CD14-positive monocyte (primary cell): Measurements from ENCODE around the gene ZNF808. TPM values are rescaled to one million over a fixed set of nuclear protein-coding genes. Genes with fewer than 3 reads are reported as not detected.

Experiments used
- DNase-seq, 3 donors: peaks; one replicate each; pipeline ENCODE4 v3.0.0-alpha.2; 2011 to 2022
- H2AFZ ChIP-seq: 2 replicates; pipeline ENCODE4 v1.6.0; 2012; ENCODE audit warnings: mild to moderate bottlenecking, low read depth, low read length, inconsistent platforms; ENCODE audit not compliant: insufficient read depth, poor library complexity, severe bottlenecking
- H3K27ac ChIP-seq, 2 donors: 1 replicate in 1 of 2; 2 replicates in 1 of 2; pipeline ENCODE4 v1.5.1; 2012 to 2013; ENCODE audit warnings: low read length in 2 of 2, control low read depth in 1 of 2, inconsistent platforms in 1 of 2, low read depth in 1 of 2, mild to moderate bottlenecking in 1 of 2
- H3K27me3 ChIP-seq, 2 donors: one replicate each; pipeline versions ENCODE4 v1.6.0 to v1.6.1; 2011 to 2013; ENCODE audit warnings: low read length in 2 of 2; ENCODE audit not compliant: control insufficient read depth in 2 of 2, insufficient read depth in 2 of 2
- H3K36me3 ChIP-seq, 2 donors: replicated peaks in 1 of 2; 1 replicate in 1 of 2; 2 replicates in 1 of 2; pipeline versions ENCODE4 v1.5.1 to v1.6.1; 2012 to 2013; ENCODE audit warnings: low read length in 2 of 2, control low read depth in 1 of 2, inconsistent platforms in 1 of 2, mild to moderate bottlenecking in 1 of 2; ENCODE audit not compliant: insufficient read depth in 2 of 2, control insufficient read depth in 1 of 2
- H3K4me1 ChIP-seq, 2 donors: 1 replicate in 1 of 2; 2 replicates in 1 of 2; pipeline versions ENCODE4 v1.5.1 to v1.6.1; 2012 to 2013; ENCODE audit warnings: low read length in 2 of 2, control low read depth in 1 of 2, inconsistent platforms in 1 of 2, mild to moderate bottlenecking in 1 of 2, moderate library complexity in 1 of 2; ENCODE audit not compliant: insufficient read depth in 2 of 2, control insufficient read depth in 1 of 2
- H3K4me2 ChIP-seq: replicated peaks from 2 replicates; pipeline ENCODE3; 2012; ENCODE audit warnings: low read length, moderate library complexity, mild to moderate bottlenecking; ENCODE audit not compliant: poor library complexity, severe bottlenecking; ENCODE audit errors: extremely low read depth
- H3K4me3 ChIP-seq, 3 experiments: fragments of 200-600 bp in 1 of 3; sonication (generic) in 1 of 3; replicated peaks in 1 of 3; 1 replicate in 2 of 3; 2 replicates in 1 of 3; pipeline ENCODE4 v1.5.1; 2011 to 2013; ENCODE audit warnings: low read length in 3 of 3, mild to moderate bottlenecking in 3 of 3, control low read depth in 2 of 3, low read depth in 2 of 3, inconsistent platforms in 1 of 3, moderate library complexity in 1 of 3
- H3K79me2 ChIP-seq: 2 replicates; pipeline ENCODE4 v1.6.0; 2012; ENCODE audit warnings: mild to moderate bottlenecking, control low read depth, inconsistent platforms, low read length, moderate library complexity; ENCODE audit not compliant: insufficient read depth
- H3K9ac ChIP-seq: 2 replicates; pipeline ENCODE4 v1.6.0; 2017; ENCODE audit warnings: low read length, mild to moderate bottlenecking; ENCODE audit not compliant: insufficient read depth, poor library complexity, severe bottlenecking
- H3K9me3 ChIP-seq, 2 donors: replicated peaks in 1 of 2; 1 replicate in 1 of 2; 2 replicates in 1 of 2; pipeline versions ENCODE4 v1.5.1 to v1.6.1; 2012 to 2013; ENCODE audit warnings: low read length in 2 of 2, control low read depth in 1 of 2; ENCODE audit not compliant: control insufficient read depth in 1 of 2, insufficient read depth in 1 of 2
- H4K20me1 ChIP-seq: 2 replicates; pipeline ENCODE4 v1.6.0; 2012; ENCODE audit warnings: mild to moderate bottlenecking, low read length, control low read depth, moderate library complexity; ENCODE audit not compliant: insufficient read depth
- H3K27ac Mint-ChIP-seq, 7 donors: one replicate each; pipeline ENCODE4 v1.8.0; 2020; ENCODE audit warnings: mild to moderate bottlenecking in 7 of 7, mixed read lengths in 7 of 7, moderate library complexity in 6 of 7, inconsistent platforms in 2 of 7
- H3K27me3 Mint-ChIP-seq, 3 donors: one replicate each; pipeline ENCODE4 v1.8.0; 2021 to 2022; ENCODE audit warnings: low read depth in 3 of 3, mild to moderate bottlenecking in 3 of 3, mixed read lengths in 3 of 3, moderate library complexity in 3 of 3, inconsistent platforms in 1 of 3
- H3K36me3 Mint-ChIP-seq, 2 donors: one replicate each; pipeline ENCODE4 v1.8.0; 2020; ENCODE audit warnings: mixed read lengths in 2 of 2, inconsistent platforms in 1 of 2, mild to moderate bottlenecking in 1 of 2
- H3K4me1 Mint-ChIP-seq: one replicate; pipeline ENCODE4 v1.8.0; 2020; ENCODE audit warnings: mild to moderate bottlenecking, mixed read lengths
- H3K4me3 Mint-ChIP-seq, 2 donors: one replicate each; pipeline ENCODE4 v1.8.0; 2020; ENCODE audit warnings: mild to moderate bottlenecking in 2 of 2, mixed read lengths in 2 of 2, moderate library complexity in 1 of 2
- H3K9me3 Mint-ChIP-seq, 7 donors: one replicate each; pipeline ENCODE4 v1.8.0; 2020 to 2022; ENCODE audit warnings: mixed read lengths in 7 of 7, mild to moderate bottlenecking in 6 of 7, moderate library complexity in 6 of 7, inconsistent platforms in 2 of 7
- CTCF ChIP-seq: fragments of 200-600 bp; IDR thresholded peaks from one replicate; pipeline ENCODE4 v1.8.0; 2022; ENCODE audit warnings: antibody characterized with exemption, mild to moderate bottlenecking
- WGBS: methylation state at CpG from one replicate; pipeline ENCODE4 v1.1.5; 2013; ENCODE audit warnings: missing lambda C conversion rate; ENCODE audit not compliant: insufficient coverage; 5-methylcytosine and 5-hydroxymethylcytosine counted together
- intact Hi-C, 2 donors: fragments of 100-400 bp; cut with micrococcal nuclease; formaldehyde crosslinking; loops; one replicate each; pipeline versions ENCODE4 v1.15.0 to v1.15.1; 2023
- polyA plus RNA-seq, 3 donors: library from polyadenylated mRNA; depleted of rRNA in 1 of 3; unstranded in 2 of 3; stranded (reverse) in 1 of 3; fragments of 300-500 nt in 2 of 3; fragments of >200 nt in 1 of 3; fragmentation: Illumina TruSeq in 2 of 3; gene quantifications; 1 replicate in 2 of 3; 2 replicates in 1 of 3; pipeline ENCODE4 v1.2.3, GENCODE V29; 2012 to 2021

Gene ZNF808
- polyA plus RNA-seq, 3 donors: 2.6 to 9.2 (median 3.4) TPM

DNA sequence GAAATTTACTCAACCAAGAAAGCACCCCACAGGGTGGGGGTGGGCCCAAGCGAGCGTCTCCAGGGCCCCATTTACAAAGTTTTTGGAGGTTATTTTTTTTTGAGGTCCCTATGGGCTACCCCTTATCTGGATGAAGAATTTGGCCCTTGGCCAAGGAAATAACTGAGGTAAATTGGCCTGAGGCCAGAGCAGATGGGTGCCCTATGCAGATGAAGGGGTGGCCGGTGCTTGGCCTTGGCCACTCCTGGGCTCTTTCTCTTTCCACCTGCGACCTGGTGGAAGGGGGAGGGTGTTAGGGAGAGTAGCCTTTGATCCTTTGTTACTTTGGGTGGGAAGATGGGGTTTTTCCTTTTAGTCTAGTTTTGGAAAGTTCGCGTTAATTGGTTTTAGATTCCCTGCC, 58.1 kb downstream of the ZNF808 start:
- intact Hi-C loops: no loop called here

GRCh38 chr19:52590728-52591127, 63.3 kb downstream of the ZNF808 start:
- peaks cover 0 to 2% (median 0%) of the 10 kb centered on the region in 3 donors for H3K27me3 Mint-ChIP-seq
- no peak overlapping the region for H3K4me3 ChIP-seq
- H3K4me1 ChIP-seq: no peaks in the 10 kb centered on the region
- peaks cover 40 to 90% (median 88%) of the 10 kb centered on the region in 7 donors for H3K9me3 Mint-ChIP-seq
- DNase-seq: no peak
- H3K36me3 ChIP-seq: peaks cover 8 to 60% of the 10 kb centered on the region in 2 donors
- no peaks in the 10 kb centered on the region for H4K20me1 ChIP-seq
- peaks cover 42 to 68% of the 10 kb centered on the region in 2 donors for H3K36me3 Mint-ChIP-seq
- no peaks in the 10 kb centered on the region for H3K79me2 ChIP-seq
- H3K27ac ChIP-seq: no peak overlapping the region
- no peaks in the 10 kb centered on the region for H3K4me1 Mint-ChIP-seq
- TF ChIP-seq CTCF: no peak
- no peak overlapping the region for H2AFZ ChIP-seq
- no peak overlapping the region for H3K4me2 ChIP-seq
- H3K9ac ChIP-seq: no peak overlapping the region
- peaks cover 77 to 78% of the 10 kb centered on the region in 2 donors for H3K9me3 ChIP-seq
- no peaks in the 10 kb centered on the region for H3K27me3 ChIP-seq
- H3K4me3 Mint-ChIP-seq: no peak overlapping the region
- intact Hi-C loops: no loop called here
- WGBS: no CpG with 5 or more reads among the region's 5 CpGs
- no peak overlapping the region for H3K27ac Mint-ChIP-seq

More for the DNA sequence above, 58.1 kb downstream of the ZNF808 start:
- H4K20me1 ChIP-seq: no peaks in the 10 kb centered on the region
- H3K79me2 ChIP-seq: no peaks in the 10 kb centered on the region
- peaks cover 58 to 96% (median 92%) of the 10 kb centered on the region in 7 donors for H3K9me3 Mint-ChIP-seq
- WGBS: 100% methylated on average over 1 of the region's 6 CpGs
- H3K27ac Mint-ChIP-seq: no peak overlapping the region
- no peak for TF ChIP-seq CTCF
- H3K4me3 ChIP-seq: peak overlapping the region in 1 of 3 experiments; percentile 17
- DNase-seq: no peak
- H3K9ac ChIP-seq: no peak overlapping the region
- no peaks in the 10 kb centered on the region for H3K4me1 ChIP-seq
- H3K4me2 ChIP-seq: no peak overlapping the region
- no peak overlapping the region for H3K27ac ChIP-seq
- H3K27me3 Mint-ChIP-seq: peaks cover 0 to 1% (median 0%) of the 10 kb centered on the region in 3 donors
- peaks cover 51 to 72% of the 10 kb centered on the region in 2 donors for H3K36me3 Mint-ChIP-seq
- no peak overlapping the region for H2AFZ ChIP-seq
- H3K9me3 ChIP-seq: peaks cover 79 to 94% of the 10 kb centered on the region in 2 donors
- no peaks in the 10 kb centered on the region for H3K4me1 Mint-ChIP-seq
- no peaks in the 10 kb centered on the region for H3K27me3 ChIP-seq
- peaks cover 22 to 80% of the 10 kb centered on the region in 2 donors for H3K36me3 ChIP-seq
- H3K4me3 Mint-ChIP-seq: no peak overlapping the region
